ENCODE data around the gene C9orf72.
"Not testable (repeated sequence)": the region's sequence is repeated elsewhere in the genome, so short reads cannot be mapped to it uniquely, and the experiment has no call there.

Gene C9orf72, protein sequence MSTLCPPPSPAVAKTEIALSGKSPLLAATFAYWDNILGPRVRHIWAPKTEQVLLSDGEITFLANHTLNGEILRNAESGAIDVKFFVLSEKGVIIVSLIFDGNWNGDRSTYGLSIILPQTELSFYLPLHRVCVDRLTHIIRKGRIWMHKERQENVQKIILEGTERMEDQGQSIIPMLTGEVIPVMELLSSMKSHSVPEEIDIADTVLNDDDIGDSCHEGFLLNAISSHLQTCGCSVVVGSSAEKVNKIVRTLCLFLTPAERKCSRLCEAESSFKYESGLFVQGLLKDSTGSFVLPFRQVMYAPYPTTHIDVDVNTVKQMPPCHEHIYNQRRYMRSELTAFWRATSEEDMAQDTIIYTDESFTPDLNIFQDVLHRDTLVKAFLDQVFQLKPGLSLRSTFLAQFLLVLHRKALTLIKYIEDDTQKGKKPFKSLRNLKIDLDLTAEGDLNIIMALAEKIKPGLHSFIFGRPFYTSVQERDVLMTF

DNA sequence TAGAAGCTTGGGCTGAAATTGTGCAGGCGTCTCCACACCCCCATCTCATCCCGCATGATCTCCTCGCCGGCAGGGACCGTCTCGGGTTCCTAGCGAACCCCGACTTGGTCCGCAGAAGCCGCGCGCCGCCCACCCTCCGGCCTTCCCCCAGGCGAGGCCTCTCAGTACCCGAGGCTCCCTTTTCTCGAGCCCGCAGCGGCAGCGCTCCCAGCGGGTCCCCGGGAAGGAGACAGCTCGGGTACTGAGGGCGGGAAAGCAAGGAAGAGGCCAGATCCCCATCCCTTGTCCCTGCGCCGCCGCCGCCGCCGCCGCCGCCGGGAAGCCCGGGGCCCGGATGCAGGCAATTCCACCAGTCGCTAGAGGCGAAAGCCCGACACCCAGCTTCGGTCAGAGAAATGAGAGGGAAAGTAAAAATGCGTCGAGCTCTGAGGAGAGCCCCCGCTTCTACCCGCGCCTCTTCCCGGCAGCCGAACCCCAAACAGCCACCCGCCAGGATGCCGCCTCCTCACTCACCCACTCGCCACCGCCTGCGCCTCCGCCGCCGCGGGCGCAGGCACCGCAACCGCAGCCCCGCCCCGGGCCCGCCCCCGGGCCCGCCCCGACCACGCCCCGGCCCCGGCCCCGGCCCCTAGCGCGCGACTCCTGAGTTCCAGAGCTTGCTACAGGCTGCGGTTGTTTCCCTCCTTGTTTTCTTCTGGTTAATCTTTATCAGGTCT lies at the start of gene C9orf72:
Gene C9orf72 (minus strand): TSS at position 564 of the 716 bp plus-strand sequence. CDS start 6,361 bp downstream, outside the sequence.
- Mint-ChIP-seq H3K9me3 (peaks cover 4% of the 10 kb centered on the region), H3K27me3 (peaks cover 4% of the 10 kb centered on the region), H3K36me3 (ENCODE audit: insufficient read depth) (peaks cover 19% of the 10 kb centered on the region), H3K4me3 (peak within 1 kb of the TSS; percentile 92), H3K27ac (ENCODE audit: low read depth) (peak within 1 kb of the TSS; percentile 99), H3K4me1 (peaks cover 25% of the 10 kb centered on the region)
- DNase-seq (ENCODE audit: low spot score in 2 of 2) (peak; percentile 80 to 81), ATAC-seq (replicated peaks; ENCODE audit: extremely low read depth, poor library complexity, severe bottlenecking) (peak; percentile 68)

DNA sequence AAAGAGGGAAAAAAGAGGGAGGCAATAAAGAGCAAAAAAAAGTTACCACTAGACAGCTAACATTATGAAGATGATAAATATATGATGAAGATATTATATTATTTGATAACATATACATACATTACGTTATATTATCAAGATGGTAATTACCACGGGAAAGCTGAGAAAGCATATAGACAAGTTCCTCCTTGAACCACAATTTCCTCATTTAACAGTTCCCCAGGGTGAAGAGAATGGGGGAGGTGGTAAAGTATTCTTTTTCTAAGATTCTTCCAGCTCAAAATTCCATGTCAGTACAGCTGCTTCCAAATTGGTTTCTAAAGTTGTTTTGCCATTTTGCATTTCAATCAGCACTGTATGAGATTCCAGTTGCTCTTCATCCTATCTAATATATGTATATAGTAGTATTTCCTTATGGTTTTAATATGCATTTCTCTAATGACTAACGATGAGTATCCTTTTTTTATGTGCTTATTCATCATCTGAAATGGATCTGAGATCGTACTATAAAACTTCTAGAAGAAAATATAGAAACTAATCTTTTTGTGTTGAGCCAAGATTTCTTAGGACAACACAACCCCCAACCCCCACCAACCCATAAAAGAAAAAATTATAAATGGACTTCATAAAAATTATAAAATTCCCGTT lies 49.5 kb upstream of the C9orf72 start:
- Mint-ChIP-seq H3K27me3 (peaks cover 36% of the 10 kb centered on the region), H3K36me3 (ENCODE audit: insufficient read depth) (no peaks in the 10 kb centered on the region), H3K27ac (ENCODE audit: low read depth) (no peak overlapping the region), H3K4me3 (no peak overlapping the region), H3K9me3 (no peaks in the 10 kb centered on the region), H3K4me1 (no peaks in the 10 kb centered on the region)
- ATAC-seq (replicated peaks; ENCODE audit: extremely low read depth, poor library complexity, severe bottlenecking) (no peak), DNase-seq (ENCODE audit: low spot score in 2 of 2) (no peak)

DNA sequence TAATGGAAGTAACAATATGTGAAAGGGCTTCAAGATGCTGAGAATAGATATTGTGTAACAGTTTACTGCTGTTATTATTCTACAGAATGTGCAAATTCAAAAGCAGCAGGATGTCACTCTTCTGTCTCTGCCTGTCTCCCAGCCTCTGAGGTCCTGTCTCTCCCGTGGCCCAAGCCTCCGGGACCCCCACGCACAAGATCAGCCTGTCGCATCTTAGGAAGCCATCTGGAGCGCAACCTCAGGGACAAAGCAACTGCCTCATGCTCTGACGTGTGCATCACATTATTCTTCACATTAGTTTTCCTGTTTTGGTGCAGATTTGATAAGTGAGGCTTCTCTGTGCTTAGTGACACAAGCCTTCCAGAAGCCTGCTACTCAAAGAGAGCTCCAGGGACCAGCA lies 46.5 kb upstream of the C9orf72 start:
- Mint-ChIP-seq H3K4me3 (no peak overlapping the region), H3K9me3 (no peaks in the 10 kb centered on the region), H3K27ac (ENCODE audit: low read depth) (no peak overlapping the region)

DNA sequence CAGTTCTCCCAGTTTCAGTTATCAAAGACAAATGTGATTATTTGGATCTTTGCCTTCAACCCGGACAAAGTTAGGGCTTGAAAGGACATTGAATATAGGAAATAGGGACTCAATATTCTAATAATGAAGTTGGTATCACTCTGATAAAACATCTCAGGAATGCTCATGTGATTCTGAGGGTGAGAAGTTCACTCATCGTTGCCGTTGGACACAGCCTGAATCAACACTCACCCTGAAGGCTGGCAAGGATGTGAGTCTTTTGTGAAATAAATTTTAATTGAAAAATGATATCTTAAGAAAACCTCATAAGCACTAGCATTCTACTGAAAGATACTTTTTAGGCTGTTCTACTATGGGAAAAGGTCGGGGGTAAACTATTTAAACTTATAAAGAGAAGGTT lies 44.8 kb upstream of the C9orf72 start:
- H3K4me3 Mint-ChIP-seq = no peak overlapping the region
- H3K27ac Mint-ChIP-seq (ENCODE audit: low read depth) = no peak overlapping the region
- ATAC-seq (replicated peaks; ENCODE audit: extremely low read depth, poor library complexity, severe bottlenecking) (no peak), DNase-seq (ENCODE audit: low spot score in 2 of 2) (no peak)
- H3K4me1 Mint-ChIP-seq = no peaks in the 10 kb centered on the region
- H3K27me3 Mint-ChIP-seq = peaks cover 39% of the 10 kb centered on the region
- no peaks in the 10 kb centered on the region for H3K9me3 Mint-ChIP-seq
- H3K36me3 Mint-ChIP-seq (ENCODE audit: insufficient read depth) = no peaks in the 10 kb centered on the region

More for the DNA sequence above, 46.5 kb upstream of the C9orf72 start:
- H3K27me3 Mint-ChIP-seq = peaks cover 32% of the 10 kb centered on the region
- H3K4me1 Mint-ChIP-seq = no peaks in the 10 kb centered on the region
- H3K36me3 Mint-ChIP-seq (ENCODE audit: insufficient read depth) = no peaks in the 10 kb centered on the region
- DNase-seq (ENCODE audit: low spot score in 2 of 2) (no peak), ATAC-seq (replicated peaks; ENCODE audit: extremely low read depth, poor library complexity, severe bottlenecking) (no peak)

DNA sequence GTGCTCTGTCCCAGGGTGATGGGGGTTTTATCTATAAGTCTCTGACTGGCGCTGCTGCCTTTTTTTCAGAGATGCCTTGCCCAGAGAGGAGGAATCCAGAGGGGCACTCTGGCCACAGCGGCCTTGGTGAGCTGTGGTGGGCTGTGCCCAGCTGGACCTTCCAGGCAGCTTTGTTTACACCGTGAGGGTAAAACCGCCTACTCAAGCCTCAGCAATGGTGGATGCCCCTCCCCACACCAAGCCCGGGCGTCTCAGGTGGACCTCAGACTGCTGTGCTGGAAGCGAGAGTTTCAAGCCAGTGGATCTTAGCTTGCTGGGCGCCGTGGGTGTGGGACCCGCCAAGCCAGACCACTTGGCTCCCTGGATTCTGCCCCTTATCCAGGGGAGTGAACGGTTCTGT lies 41.3 kb upstream of the C9orf72 start:
- no peaks in the 10 kb centered on the region for H3K9me3 Mint-ChIP-seq
- no peak for DNase-seq (ENCODE audit: low spot score in 2 of 2)
- H3K4me3 Mint-ChIP-seq = no peak overlapping the region
- no peak overlapping the region for H3K27ac Mint-ChIP-seq (ENCODE audit: low read depth)
- no peaks in the 10 kb centered on the region for H3K4me1 Mint-ChIP-seq
- H3K36me3 Mint-ChIP-seq (ENCODE audit: insufficient read depth) = no peaks in the 10 kb centered on the region
- peaks cover 61% of the 10 kb centered on the region for H3K27me3 Mint-ChIP-seq
- ATAC-seq (replicated peaks; ENCODE audit: extremely low read depth, poor library complexity, severe bottlenecking) = no peak

DNA sequence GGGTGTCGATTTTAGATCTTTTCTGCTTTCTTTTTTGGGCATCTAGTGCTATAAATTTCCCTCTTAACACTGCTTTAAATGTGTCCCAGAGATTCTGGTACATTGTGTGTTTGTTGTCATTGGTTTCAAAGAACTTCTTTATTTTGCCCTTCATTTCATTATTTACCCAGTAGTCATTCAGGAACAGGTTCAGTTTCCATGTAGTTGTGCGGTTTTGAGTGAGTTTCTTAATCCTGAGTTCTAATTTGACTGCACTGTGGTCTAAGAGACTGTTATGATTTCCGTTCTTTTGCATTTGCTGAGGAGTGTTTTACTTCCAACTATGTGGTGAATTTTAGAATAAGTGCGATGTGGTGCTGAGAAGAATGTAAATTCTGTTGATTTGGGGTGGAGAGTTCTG lies 38.8 kb upstream of the C9orf72 start:
- not testable (repeated sequence) for DNase-seq (ENCODE audit: low spot score in 2 of 2); H3K27ac Mint-ChIP-seq (ENCODE audit: low read depth); ATAC-seq (replicated peaks; ENCODE audit: extremely low read depth, poor library complexity, severe bottlenecking); H3K9me3 Mint-ChIP-seq; H3K36me3 Mint-ChIP-seq (ENCODE audit: insufficient read depth); H3K4me3 Mint-ChIP-seq; H3K4me1 Mint-ChIP-seq
- peaks cover 73% of the 10 kb centered on the region for H3K27me3 Mint-ChIP-seq

DNA sequence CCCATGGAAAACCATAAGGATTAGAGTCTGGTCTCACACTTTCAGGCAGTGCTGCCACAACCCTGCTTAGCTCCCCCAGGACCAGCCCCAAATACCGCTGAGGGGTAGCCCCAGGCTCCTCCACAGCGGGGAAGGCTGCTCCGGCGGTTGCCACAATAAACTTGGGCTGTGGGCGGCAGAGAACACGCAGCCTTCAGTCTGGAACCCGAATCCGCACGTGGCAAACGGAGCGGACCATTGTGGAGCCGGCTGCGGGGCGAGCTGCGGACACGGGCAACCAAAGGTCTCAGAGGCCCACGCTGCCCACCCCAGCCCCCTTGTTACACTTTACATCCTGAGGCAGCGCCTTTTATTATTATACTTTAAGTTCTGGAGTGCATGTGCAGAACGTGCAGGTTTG lies 37.3 kb upstream of the C9orf72 start:
- H3K4me1 Mint-ChIP-seq = no peaks in the 10 kb centered on the region
- peaks cover 2% of the 10 kb centered on the region for H3K36me3 Mint-ChIP-seq (ENCODE audit: insufficient read depth)
- H3K4me3 Mint-ChIP-seq = no peak overlapping the region
- no peaks in the 10 kb centered on the region for H3K9me3 Mint-ChIP-seq
- no peak for DNase-seq (ENCODE audit: low spot score in 2 of 2)
- peaks cover 72% of the 10 kb centered on the region for H3K27me3 Mint-ChIP-seq
- no peak overlapping the region for H3K27ac Mint-ChIP-seq (ENCODE audit: low read depth)
- ATAC-seq (replicated peaks; ENCODE audit: extremely low read depth, poor library complexity, severe bottlenecking) = no peak

DNA sequence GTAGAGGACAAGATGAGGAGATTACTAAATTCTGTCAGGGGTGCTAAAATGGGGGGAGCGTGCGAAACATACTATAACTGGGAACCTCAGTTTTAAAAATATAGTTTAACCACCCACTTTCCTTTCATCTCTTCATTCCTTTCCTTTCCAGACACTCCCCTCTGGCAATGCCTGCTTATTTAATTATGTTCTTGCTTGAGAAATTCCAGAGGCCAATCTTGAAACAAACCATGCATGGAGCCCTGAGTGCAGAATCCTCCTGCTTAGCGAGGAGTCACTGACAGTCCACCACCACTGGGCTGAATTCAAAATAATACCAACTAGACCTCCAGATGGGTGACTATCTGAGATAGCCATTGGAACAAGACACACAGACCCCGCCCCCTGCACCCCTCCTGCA lies 29.7 kb upstream of the C9orf72 start:
- Mint-ChIP-seq H3K27me3 (peaks cover 22% of the 10 kb centered on the region), H3K9me3 (no peaks in the 10 kb centered on the region), H3K27ac (ENCODE audit: low read depth) (no peak overlapping the region), H3K36me3 (ENCODE audit: insufficient read depth) (peaks cover 2% of the 10 kb centered on the region), H3K4me3 (no peak overlapping the region), H3K4me1 (no peaks in the 10 kb centered on the region)
- DNase-seq (ENCODE audit: low spot score in 2 of 2) (no peak), ATAC-seq (replicated peaks; ENCODE audit: extremely low read depth, poor library complexity, severe bottlenecking) (no peak)

DNA sequence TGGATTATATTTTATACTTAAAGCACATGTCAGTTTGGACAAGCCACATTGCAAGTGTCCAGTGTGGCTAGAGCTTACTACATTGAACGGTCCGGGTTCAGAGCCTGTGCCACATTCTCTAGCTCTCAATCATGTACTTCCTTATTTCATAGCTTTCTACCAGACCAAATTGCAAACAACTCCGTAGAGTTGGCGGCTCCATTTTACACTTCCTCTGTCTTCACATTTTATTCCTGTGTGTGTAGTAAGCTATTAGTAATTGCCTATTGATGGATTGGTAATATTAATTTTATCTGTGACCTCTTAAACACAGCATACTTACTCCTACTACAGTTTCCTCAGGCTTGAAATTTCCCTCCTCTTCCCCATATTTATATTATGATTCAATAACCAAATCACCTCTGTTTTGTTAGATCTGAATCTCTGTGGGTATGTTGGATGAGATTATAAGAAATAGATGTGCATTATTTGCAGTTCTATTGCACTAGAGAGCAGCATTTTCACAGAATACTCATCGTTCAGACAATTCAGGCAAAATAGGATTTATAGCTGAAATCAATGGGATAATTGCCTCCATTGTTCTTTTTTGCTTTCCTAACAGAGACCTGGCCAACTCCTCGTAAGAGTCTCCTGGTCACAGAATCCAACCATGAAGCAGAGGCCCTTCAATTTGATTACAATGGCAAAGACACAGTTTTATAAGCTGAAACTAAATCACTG lies 29.0 kb upstream of the C9orf72 start:
- DNase-seq (ENCODE audit: low spot score in 2 of 2) (no peak), ATAC-seq (replicated peaks; ENCODE audit: extremely low read depth, poor library complexity, severe bottlenecking) (no peak)
- Mint-ChIP-seq H3K4me3 (no peak overlapping the region), H3K9me3 (no peaks in the 10 kb centered on the region), H3K36me3 (ENCODE audit: insufficient read depth) (peaks cover 2% of the 10 kb centered on the region), H3K4me1 (no peaks in the 10 kb centered on the region), H3K27ac (ENCODE audit: low read depth) (no peak overlapping the region), H3K27me3 (peaks cover 22% of the 10 kb centered on the region)

DNA sequence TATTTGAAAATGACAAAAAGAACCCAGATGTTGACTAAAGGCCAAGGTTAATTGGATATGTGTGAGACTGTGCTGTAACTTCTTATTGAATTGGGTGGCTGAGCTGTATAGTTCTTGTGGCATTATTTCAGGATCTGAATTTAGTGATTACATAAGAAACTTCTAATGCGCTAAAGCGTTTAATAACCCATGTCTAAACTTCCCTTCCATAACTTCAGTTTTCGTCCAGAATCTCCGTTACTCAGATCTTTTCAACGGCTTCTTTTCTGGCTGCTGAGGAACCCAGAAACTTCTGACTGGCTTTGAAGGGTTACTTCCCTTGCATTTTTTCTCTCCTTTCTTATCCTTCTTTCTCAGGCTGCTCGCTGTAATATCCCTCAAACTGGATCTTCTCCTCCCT lies 28.1 kb upstream of the C9orf72 start:
- Mint-ChIP-seq H3K4me3 (no peak overlapping the region), H3K9me3 (no peaks in the 10 kb centered on the region), H3K27me3 (peaks cover 22% of the 10 kb centered on the region), H3K36me3 (ENCODE audit: insufficient read depth) (no peaks in the 10 kb centered on the region), H3K4me1 (no peaks in the 10 kb centered on the region), H3K27ac (ENCODE audit: low read depth) (no peak overlapping the region)
- no peak for DNase-seq (ENCODE audit: low spot score in 2 of 2)
- ATAC-seq (replicated peaks; ENCODE audit: extremely low read depth, poor library complexity, severe bottlenecking) = no peak

DNA sequence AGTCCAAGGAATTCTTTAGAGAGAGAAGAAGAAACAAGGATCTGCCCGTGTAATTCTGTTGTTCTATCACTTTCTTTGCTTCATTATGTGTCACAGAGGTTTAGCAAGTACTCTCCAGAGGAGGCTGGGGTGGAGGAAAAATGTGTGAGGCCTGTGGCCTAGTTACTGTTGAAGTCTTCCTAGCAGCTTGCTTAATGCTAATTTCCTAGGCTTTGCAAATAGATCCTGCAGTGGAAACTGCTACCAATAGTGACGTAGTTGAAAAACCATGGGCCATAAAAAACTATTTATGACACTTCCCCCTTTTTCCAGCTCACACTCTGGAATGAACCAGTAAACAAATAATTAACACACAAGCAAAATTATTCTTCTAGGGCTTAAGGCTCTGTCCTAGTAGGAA lies 27.0 kb upstream of the C9orf72 start:
- no peak overlapping the region for H3K27ac Mint-ChIP-seq (ENCODE audit: low read depth)
- H3K9me3 Mint-ChIP-seq = no peaks in the 10 kb centered on the region

DNA sequence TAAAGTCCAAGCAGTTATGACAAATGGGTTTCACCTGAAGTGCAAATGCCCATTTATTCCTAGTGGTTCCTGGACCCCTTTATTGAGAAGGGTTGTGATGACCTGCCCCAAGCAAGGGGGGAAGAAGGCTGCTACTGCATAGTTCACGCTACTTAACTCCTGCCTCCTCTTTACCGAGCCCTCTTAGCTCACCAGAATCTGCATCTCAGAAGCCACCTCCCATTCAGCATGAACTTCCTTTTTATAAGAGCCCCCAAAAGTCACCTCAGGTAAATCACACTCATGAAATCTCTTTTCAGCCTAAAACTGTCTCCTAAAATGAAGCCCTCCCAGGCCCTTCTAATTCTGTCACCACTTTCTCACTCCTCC lies 26.6 kb upstream of the C9orf72 start:
- H3K4me3 Mint-ChIP-seq = no peak overlapping the region
- no peak for ATAC-seq (replicated peaks; ENCODE audit: extremely low read depth, poor library complexity, severe bottlenecking)
- no peaks in the 10 kb centered on the region for H3K4me1 Mint-ChIP-seq

More for the DNA sequence above, 27.0 kb upstream of the C9orf72 start:
- Mint-ChIP-seq H3K36me3 (ENCODE audit: insufficient read depth) (no peaks in the 10 kb centered on the region), H3K4me3 (no peak overlapping the region), H3K27me3 (peaks cover 29% of the 10 kb centered on the region), H3K4me1 (no peaks in the 10 kb centered on the region)
- no peak for ATAC-seq (replicated peaks; ENCODE audit: extremely low read depth, poor library complexity, severe bottlenecking)
- DNase-seq (ENCODE audit: low spot score in 2 of 2) = no peak

More for the DNA sequence above, 26.6 kb upstream of the C9orf72 start:
- no peaks in the 10 kb centered on the region for H3K9me3 Mint-ChIP-seq
- no peak overlapping the region for H3K27ac Mint-ChIP-seq (ENCODE audit: low read depth)
- H3K36me3 Mint-ChIP-seq (ENCODE audit: insufficient read depth) = no peaks in the 10 kb centered on the region
- H3K27me3 Mint-ChIP-seq = peaks cover 33% of the 10 kb centered on the region
- no peak for DNase-seq (ENCODE audit: low spot score in 2 of 2)

All from central memory CD8-positive, alpha-beta T cell (primary cell).